GM18858 (cell line): ENCODE measurements around the gene GRAP.

Experiments
- ATAC-seq: cut with Tn5 transposase; IDR thresholded peaks from one replicate; pipeline ENCODE4 v1.9.1; 2021; ENCODE audit not compliant: unreplicated experiment

The GRAP gene

DNA sequence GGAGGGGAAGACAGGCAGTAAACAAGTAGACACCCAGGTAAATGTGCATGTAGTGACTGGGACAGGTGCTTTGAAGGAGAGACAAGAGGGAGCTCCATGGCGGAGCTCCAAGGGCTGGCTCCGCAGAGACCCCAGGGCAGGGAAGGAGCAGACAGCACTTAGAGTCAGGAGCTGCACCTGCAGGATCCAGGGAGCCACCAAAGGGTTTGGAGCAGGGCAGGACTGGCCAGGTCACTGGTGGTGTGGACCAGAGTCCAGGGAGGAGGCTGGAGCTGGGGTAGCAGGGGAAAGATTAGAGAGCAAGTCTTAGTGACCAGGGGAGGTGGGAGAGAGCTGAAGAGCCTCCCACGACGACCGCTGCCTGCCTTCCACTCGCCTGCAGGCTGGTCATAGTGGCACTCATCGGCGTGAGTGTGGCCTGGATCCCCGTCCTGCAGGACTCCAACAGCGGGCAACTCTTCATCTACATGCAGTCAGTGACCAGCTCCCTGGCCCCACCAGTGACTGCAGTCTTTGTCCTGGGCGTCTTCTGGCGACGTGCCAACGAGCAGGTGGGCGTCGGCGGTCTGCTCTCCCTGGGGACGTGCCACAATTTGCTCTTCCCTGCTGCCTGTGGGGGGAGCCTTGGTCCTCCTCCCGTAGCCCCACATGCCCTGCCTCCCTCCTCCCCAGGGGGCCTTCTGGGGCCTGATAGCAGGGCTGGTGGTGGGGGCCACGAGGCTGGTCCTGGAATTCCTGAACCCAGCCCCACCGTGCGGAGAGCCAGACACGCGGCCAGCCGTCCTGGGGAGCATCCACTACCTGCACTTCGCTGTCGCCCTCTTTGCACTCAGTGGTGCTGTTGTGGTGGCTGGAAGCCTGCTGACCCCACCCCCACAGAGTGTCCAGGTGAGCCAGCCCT, 27.5 kb downstream of the GRAP start:
- no peak for ATAC-seq

DNA sequence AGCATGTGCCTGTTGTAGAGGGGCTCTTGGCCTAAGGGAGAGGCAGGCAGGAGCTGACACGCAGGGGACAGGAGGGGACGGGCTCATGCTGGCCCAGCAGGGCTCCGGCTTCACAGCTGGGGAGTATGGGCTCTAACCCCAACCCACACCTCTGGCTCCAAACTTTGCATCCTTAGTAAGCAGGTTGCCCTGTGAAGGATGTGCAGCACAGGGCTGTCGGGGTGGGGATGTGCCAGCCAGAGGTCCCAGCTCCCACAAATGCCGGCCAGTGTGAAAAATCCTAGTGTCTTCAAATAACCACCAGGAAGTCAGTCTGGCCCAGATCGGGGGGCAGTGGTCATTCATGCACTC, 28.2 kb downstream of the GRAP start:
- no peak for ATAC-seq

DNA sequence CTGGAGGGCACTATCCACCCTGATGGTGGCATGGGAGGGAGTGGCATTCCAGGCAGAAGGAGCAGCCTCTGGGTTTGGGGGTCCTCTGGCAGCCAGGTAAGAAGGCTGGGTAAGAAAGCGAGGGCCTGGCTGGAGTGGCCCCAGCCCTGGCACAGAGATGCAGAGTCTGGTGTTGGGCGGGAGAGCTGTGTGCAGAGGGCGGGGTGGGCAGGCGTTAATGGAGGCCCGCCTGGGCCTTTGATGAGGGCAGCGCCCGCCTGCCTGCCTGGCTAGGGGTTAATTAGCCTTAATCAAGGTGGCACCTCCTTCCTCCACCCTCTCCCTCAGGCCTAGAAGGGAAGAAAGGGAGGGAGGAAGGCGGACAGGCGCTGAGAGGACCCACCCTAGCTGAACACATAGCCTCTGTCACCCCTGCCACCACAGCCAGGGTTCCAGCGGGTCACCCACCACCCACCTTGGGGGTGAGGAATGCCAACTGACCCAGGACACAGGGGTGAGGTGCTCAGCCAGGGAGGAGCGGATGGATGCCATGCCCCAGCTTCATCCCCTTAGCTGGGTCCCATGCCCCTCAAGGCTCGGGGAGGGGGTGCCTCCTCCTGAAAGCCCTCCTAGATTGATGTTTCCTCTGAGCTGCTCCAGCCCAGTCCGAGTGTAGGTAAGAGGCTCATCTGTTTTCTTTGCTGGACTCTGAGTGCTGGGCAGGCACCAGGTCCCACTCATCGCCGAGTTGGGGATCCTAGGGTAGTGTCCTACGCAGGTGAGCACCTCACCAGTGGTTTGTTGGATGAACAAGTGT, 28.8 kb downstream of the GRAP start:
- no peak for ATAC-seq

GRCh38 chr17:19017401-19017800, 29.4 kb downstream of the GRAP start:
- ATAC-seq: no peak

- no peak for ATAC-seq
Observed at GRCh38 chr17:19016881-19017280, 29.9 kb downstream of the GRAP start.

GRCh38 chr17:19016297-19016696, 30.5 kb downstream of the GRAP start:
- ATAC-seq: no peak

GRCh38 chr17:19015428-19015827, 31.3 kb downstream of the GRAP start:
- ATAC-seq: no peak

DNA sequence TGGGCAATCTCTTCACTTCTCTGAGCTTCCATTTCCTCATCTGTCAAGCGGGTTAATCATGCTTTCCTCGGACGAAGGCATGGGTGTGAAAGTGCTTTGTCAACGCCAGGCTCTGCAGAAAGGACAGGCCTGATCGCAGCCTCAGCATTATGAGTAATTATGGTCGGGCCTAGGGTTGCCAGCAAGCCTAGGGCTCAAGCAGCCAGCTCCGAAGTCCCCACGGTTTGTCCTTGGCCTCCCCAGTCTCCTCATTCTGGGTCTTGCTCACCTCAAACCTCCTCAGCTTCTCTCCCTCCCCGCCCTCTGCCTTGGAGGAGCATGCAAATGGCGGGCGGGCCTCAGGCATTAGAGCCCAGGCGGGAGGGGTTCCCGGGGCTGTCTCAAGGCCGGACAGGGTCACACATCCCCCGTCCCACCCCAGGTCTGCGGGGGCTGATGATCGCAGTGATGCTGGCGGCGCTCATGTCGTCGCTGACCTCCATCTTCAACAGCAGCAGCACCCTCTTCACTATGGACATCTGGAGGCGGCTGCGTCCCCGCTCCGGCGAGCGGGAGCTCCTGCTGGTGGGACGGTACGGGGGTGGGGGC, 32.0 kb downstream of the GRAP start:
- no peak for ATAC-seq

- ATAC-seq: no peak
Observed at GRCh38 chr17:19013806-19014627, 32.7 kb downstream of the GRAP start.

DNA sequence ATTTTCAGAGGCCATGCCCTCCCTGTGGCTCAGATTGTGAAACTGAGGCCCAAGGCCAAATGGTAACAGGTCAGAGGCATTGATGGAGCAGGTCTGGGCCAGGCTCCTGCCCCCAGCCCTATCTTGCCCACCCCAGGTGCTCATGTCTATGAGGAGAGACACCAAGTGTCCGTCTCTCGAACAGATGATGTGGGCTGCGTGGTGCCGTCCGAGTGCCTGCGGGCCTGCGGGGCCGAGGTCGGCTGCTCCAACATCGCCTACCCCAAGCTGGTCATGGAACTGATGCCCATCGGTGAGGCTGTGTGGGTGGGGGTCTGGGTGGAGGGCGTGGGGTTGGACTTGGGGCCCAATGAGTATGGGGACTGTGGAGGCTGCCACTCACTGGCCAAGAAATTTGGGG, 33.5 kb downstream of the GRAP start:
- ATAC-seq: no peak

GRCh38 chr17:19012171-19013080, 34.3 kb downstream of the GRAP start:
- ATAC-seq: no peak

DNA sequence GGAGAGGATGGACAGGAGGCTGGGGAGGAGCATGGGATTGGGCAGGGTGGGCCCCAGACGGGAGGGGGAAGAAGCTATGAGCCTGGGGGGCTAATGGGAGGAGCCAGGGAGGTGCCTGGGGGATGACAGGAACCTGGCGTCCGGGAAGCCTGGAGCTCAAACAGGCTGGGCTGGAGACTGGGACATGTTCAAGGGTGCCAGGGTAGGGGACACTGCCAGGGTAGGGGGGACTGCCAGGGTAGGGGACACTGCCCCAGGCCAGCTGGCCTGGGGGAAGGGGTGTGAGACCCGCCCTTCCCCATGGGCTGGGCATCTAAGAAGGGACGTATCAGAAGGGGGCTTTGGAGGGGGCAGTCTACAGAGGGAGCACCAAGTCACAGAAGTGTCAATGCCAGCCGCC, 35.2 kb downstream of the GRAP start:
- no peak for ATAC-seq

- no peak for ATAC-seq
Observed at GRCh38 chr17:19010729-19011505, 35.8 kb downstream of the GRAP start.

GRCh38 chr17:19009970-19010369, 36.8 kb downstream of the GRAP start:
- no peak for ATAC-seq

DNA sequence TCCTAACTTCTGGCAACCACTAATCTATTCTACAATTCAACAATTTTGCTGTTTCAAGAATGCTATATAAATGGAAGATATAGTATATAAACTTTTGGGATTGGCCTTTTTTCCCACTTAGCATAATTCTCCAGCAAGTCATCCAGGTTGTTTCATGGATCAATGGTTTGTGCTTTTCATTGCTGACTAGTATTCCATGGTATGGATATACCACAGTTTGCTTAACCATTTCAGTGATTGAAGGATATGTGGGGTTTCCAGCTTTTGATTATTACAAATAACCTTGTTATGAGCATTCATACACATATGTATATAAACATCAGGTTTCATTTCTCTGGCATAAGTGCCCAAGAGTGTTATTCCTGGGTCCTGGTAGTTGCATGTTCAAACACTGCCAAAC, 40.1 kb downstream of the GRAP start:
- no peak for ATAC-seq

GRCh38 chr17:19005789-19006430, 40.8 kb downstream of the GRAP start:
- no peak for ATAC-seq

DNA sequence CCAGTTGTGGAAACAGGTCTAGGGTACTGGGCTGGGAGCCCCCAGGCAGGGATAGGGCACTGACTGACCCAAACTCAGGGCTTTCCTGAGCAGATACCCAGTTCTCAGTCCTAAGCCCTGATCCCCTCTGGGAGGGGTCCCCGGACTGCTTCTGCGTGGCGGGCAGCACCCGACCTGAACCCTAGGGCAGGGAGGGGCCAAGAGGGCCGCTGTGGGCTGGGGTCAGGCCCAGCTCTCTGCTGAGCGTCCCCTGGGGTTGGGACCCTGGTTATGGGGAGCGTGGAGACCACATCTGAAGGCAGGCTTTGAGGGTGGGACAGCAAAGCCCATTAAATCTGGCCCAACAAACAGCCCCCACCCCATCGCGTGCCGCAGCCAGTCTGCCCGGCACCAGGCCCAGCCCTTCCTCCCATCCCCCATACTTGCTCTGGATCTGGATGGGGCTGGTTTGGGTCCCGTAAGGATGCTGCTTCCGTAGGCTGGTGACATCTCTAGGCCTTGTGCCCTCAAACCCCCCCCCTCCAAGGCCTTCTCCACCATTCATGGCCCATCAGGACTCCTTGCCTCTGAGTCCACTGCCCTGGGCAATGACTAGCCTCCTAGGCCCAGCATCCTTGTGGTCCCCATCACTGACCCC, 41.5 kb downstream of the GRAP start:
- ATAC-seq: no peak

DNA sequence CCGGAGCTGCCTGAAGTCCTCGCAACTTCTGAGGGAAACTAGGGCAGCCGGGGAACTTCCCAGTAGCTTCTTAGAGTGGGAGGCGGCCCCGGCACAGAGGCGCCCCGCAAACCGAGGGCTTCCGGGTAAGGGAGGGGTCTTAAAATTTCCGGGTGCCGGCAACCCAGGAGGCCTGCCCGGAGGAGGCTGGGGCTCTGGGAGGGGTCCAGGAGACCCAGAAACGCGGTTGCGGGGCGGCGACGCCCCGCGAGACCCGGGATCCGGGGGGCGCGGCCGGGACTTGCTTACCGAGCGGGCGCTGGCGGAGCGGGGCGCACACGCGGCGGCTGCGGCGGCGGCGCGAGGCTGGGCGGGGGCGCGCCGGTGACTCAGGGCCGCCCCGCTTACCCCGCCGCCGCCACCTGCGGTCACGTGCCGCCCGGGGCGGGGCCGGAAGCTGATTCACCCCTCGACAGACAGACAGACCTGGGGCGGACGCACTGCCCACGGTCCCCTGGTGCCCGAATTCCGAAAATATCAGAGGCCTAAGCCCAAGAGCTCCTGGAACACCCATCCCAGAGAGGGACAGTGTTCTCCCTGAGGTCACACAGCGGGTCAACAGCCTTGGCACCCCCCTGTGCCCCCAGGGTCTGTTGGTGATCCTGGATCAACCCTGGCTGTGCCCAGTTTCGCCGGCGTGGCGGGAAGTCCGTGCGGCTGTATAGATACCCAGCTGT, 42.2 kb downstream of the GRAP start, which contains the start of gene FAM83G:
FAM83G (minus strand) TSS at position 344 of the 716 bp plus-strand sequence. CDS start 723 bp downstream, outside the sequence.
- ATAC-seq: peak; percentile 53
